AG04449 (cell line): ENCODE measurements around the gene CDRT15.
A peak's percentile ranks its signal among the peaks of the same experiment; 100 is the strongest.

Experiments used
- CTCF ChIA-PET: fragments of 350-600 bp; formaldehyde crosslinking; extraction: SDS; loops from one replicate; lab custom pipeline; 2021; ENCODE audit warnings: antibody characterized with exemption; lab: Yijun Ruan, JAX
- POLR2A ChIA-PET: fragments of 400-600, 350-600 bp; formaldehyde crosslinking; extraction: SDS; loops from one replicate; lab custom pipeline; 2020; ENCODE audit warnings: antibody characterized with exemption, inconsistent platforms; lab: Yijun Ruan, JAX
- DNase-seq: peaks from one replicate; pipeline ENCODE4 v3.0.0-alpha.2; 2010; ENCODE audit warnings: low read depth, low spot score
- H3K4me3 ChIP-seq: 2 replicates; pipeline ENCODE4 v1.5.1; 2011; ENCODE audit warnings: low read depth, mild to moderate bottlenecking, control low read depth, low read length
- TF ChIP-seq, protein P1 (sequence below): IDR thresholded peaks from one replicate; pipeline ENCODE4 v1.5.1; 2011; ENCODE audit warnings: mild to moderate bottlenecking, moderate library complexity, low read length, control low read depth, inconsistent platforms; ENCODE audit not compliant: insufficient read depth; ENCODE audit errors: missing control alignments

Gene CDRT15

DNA sequence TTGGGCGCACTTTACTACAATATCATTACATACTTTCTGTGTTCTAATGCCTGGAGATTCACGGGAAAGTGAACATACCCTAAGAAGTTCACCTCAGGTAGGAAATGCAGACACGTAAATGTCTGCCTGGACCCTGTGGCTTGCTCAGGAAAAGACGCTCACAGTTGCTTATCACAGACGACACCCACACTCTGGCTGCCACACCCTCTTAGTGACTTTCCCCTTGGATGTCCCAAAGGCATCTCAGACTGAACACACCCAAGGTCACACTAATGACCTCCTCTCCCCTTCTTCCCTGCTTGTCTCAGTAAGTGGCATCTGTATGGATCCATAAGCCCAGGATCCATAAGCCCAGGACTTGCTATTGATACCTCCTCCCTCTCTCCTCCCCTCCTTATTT lies 32.6 kb downstream of the CDRT15 start:
- CTCF ChIA-PET: interaction anchor here (1.4 kb wide), 1 partner anchor 9 kb away, joined by 8 read pairs; no protein-coding TSS in a partner anchor
- H3K4me3 ChIP-seq: no peak overlapping the region
- TF ChIP-seq, protein P1, sequence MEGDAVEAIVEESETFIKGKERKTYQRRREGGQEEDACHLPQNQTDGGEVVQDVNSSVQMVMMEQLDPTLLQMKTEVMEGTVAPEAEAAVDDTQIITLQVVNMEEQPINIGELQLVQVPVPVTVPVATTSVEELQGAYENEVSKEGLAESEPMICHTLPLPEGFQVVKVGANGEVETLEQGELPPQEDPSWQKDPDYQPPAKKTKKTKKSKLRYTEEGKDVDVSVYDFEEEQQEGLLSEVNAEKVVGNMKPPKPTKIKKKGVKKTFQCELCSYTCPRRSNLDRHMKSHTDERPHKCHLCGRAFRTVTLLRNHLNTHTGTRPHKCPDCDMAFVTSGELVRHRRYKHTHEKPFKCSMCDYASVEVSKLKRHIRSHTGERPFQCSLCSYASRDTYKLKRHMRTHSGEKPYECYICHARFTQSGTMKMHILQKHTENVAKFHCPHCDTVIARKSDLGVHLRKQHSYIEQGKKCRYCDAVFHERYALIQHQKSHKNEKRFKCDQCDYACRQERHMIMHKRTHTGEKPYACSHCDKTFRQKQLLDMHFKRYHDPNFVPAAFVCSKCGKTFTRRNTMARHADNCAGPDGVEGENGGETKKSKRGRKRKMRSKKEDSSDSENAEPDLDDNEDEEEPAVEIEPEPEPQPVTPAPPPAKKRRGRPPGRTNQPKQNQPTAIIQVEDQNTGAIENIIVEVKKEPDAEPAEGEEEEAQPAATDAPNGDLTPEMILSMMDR: no peak
- POLR2A ChIA-PET: no interaction called here
- no peak for DNase-seq

DNA sequence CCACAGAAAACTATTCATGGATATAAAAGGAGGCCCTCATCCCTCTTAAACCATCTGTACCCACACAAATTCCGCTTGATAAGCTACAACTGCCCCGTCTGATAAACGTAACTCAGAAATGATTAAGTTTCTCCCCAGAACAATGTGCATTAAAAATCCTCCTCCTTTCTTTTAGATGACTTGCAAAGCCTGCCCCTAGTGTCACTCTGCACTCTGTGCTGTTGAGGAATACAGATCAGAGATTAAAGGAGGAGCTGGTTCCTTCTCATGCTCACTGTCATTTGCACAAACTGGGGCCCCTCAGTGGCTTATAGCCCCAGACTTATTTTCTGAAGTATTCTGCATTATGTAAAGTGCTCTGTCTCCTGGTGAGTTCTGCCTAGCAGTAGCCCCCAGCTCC lies 33.3 kb downstream of the CDRT15 start:
- ChIA-PET CTCF (interaction anchor here (1.4 kb wide), 1 partner anchor 9 kb away, joined by 8 read pairs; no protein-coding TSS in a partner anchor), POLR2A (no interaction called here)
- no peak overlapping the region for H3K4me3 ChIP-seq
- no peak for DNase-seq
- TF ChIP-seq, protein P1: peak; percentile 12

DNA sequence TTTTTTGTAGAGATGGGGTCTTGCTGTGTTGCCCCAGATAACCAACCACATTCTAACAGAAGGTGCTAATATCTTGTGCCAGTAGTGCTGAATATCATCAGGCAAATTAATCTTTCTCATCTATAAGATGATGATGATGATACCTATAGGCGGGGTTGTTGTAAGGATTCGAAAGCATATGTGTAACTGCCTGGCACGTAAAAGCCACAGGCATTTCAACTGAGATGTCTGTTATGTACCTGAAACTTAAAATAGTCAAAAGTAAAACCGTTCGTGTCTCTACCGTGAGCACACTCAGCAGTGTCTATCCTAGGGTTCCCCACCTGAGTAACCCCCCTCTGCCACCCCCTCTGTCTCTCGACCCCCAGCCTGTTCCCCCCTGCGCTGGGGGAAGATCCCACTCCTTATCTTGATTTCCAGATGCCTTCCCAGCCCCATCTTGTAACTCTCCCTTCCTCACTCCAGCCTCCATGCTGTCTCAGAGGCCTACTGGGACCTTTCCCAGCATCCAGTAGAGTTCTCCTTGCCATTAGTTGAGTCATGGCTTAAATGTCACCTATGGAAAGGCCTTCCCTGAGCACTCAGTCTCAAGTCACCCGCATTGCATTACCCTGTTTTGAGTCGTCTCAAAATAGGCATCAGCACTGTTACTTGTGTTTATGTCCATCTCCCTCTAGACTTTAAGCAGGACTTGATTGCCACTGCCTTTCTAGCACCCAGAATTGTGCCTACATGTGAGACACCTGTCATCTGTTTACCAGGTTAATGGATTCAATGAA lies 34.1 kb downstream of the CDRT15 start:
- POLR2A ChIA-PET: no interaction called here
- TF ChIP-seq, protein P1: no peak
- no peak for DNase-seq
- H3K4me3 ChIP-seq: no peak overlapping the region
- CTCF ChIA-PET: interaction anchor here (1.4 kb wide), 1 partner anchor 10 kb away, joined by 8 read pairs; no protein-coding TSS in a partner anchor

DNA sequence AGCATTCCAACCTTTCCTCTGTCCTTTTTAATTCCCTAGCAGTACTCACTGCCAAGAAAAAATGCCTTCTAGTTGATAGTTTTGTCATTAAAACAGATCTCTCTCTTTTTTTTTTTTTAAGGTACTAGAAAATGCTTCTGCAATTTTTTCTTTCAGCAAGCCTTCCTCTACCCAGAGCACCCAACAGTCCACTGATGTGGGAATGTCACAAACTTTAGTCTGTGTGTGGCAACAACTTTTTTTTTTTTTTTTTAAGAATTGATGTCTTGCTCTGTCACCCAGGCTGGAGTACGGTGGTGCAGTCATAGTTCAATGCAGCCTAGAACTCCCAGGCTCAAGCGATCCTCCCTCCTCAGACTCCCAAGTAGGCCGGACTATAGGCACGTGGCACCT lies 34.7 kb downstream of the CDRT15 start:
- CTCF ChIA-PET: no interaction called here
- no peak overlapping the region for H3K4me3 ChIP-seq
- no peak for DNase-seq
- TF ChIP-seq, protein P1: no peak
- POLR2A ChIA-PET: no interaction called here

DNA sequence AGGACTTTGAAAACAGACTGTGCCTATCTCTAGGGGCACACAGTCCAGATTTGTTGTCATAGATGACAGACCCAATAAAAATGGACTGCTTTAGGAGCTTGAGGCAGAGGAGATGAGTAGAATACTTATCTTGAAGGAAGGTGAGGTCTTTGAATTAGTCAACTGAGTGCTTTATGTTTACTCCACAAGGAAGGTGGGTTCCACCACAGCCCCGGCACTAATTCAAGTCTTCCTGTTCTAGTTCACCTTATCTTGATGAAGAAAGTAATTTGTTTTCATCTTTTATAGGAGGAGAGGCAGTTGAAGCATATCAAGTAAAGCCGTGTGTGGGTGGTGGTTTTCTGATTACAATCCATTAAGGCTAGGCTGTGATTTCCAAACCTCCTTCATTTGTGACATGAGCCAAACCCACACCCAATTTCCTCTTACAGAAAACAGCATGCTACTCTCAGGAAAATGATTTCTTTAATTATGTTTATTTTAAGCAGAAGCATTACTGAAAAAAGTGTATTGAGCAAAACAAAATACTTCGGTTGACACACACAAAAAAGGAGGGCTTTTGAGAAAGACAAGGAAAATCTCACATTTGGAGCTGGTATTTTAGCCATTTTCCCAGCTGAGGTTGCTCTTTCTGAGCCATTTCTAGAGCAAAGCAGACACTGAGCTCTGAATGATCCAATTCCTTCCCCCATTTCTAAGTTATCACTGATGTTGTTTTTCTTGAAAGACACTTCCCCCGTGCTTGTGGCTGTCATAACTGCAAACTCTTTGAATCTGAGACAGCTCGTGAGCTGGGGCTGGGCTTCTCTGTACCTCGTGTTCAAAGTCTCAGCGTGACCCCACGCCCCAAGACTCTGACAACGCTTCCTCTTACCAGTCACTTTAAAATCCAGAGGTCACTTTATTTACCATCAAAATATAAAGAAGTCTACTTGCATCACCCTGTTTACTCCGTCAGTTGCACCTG lies 35.4 kb downstream of the CDRT15 start:
- no peak for DNase-seq
- TF ChIP-seq, protein P1: no peak
- POLR2A ChIA-PET: no interaction called here
- CTCF ChIA-PET: no interaction called here
- H3K4me3 ChIP-seq: no peak overlapping the region
